IPS DF 6.9 (cell line): ENCODE data around the gene STAM.

Experiments
- DNase-seq: peaks from one replicate; pipeline ENCODE4 v3.0.0-alpha.2; 2013; ENCODE audit warnings: low read depth, low spot score
- H3K27ac ChIP-seq: one replicate; pipeline ENCODE4 v1.5.1; 2013; ENCODE audit warnings: low read length, control low read depth
- H3K27me3 ChIP-seq: 2 replicates; pipeline ENCODE4 v1.6.1; 2013; ENCODE audit warnings: mild to moderate bottlenecking, low read length; ENCODE audit not compliant: control insufficient read depth, insufficient read depth
- H3K36me3 ChIP-seq: 2 replicates; pipeline ENCODE4 v1.6.1; 2013; ENCODE audit warnings: low read length; ENCODE audit not compliant: control insufficient read depth, insufficient read depth
- H3K4me1 ChIP-seq: 2 replicates; pipeline ENCODE4 v1.6.1; 2013; ENCODE audit warnings: low read length; ENCODE audit not compliant: control insufficient read depth, insufficient read depth
- H3K4me3 ChIP-seq: 2 replicates; pipeline ENCODE4 v1.5.1; 2013; ENCODE audit warnings: mild to moderate bottlenecking, low read length
- H3K9me3 ChIP-seq: 2 replicates; pipeline ENCODE4 v1.6.1; 2013; ENCODE audit warnings: low read length, inconsistent platforms; ENCODE audit not compliant: control insufficient read depth, insufficient read depth
- WGBS: extraction: QIAGEN DNeasy Blood & Tissue Kit; methylation state at CpG from one replicate; pipeline ENCODE4 v1.1.7; 2013; ENCODE audit warnings: mixed read lengths, missing lambda C conversion rate; ENCODE audit not compliant: insufficient read length, insufficient coverage; 5-methylcytosine and 5-hydroxymethylcytosine counted together

Gene STAM

DNA sequence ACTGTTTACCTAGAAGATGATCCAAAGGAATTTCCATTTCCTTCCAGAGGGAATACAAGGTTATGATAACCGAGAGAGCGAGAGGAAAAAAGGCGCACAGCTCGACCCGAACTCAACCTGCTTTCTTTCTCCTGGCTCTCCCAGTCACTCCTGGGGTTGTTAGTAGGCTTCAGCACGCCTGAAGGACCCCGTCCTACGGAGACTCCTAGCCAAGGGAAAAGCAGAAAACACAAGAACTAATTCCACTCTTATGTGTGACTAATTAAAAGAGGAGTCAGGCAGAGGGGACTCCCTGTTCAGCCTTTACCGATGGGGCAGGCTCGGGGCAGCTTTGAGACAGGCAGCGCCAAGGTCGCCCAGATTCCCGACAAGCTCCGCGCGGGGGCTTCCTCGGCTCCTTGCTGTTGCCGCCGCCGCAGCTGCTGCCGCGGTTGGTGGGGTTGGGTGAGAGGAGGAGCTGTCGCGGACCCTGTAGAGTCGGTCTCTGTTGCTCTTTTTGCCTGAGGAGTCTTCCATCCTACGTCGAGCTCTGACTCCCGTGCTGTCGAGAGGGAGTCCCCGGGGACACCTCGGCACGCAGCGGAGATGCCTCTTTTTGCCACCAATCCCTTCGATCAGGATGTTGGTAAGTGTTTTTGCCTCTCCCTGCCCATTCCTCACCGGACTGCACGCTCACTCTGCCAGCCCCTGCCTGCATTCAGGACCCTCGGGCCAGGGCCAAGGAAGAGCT, at the start of gene STAM:
TSS of gene STAM (plus strand) at position 397 of the 730 bp plus-strand sequence. CDS start at position 586, 189 bp downstream.
- Histone ChIP-seq H3K27me3 (no peaks in the 10 kb centered on the region), H3K36me3 (no peaks in the 10 kb centered on the region), H3K9me3 (no peaks in the 10 kb centered on the region), H3K27ac (no peak within 1 kb of the TSS), H3K4me3 (peak within 1 kb of the TSS; percentile 70), H3K4me1 (no peaks in the 10 kb centered on the region)
- WGBS: no CpG with 5 or more reads among the region's 37 CpGs
- DNase-seq: peak; percentile 72

DNA sequence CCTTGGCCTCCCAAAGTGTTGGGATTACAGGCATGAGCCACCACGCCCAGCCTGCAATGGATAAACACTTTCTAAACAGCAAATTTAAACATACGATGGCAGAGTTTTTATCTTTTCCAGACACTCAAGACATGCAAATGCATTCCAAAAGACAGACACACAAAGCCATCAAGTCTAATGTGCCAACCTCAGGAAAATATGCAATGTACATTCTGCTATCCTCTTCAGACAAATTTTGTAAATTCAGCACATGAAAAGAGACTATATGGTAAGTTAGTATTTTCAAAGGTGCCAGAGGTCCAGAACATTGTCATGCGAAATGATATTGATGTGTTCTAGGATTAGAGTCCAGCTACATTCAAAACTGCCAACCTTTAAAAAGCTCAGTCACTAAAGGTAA, 46.6 kb upstream of the STAM start:
- no peak for DNase-seq
- no peaks in the 10 kb centered on the region for H3K9me3 ChIP-seq
- no peaks in the 10 kb centered on the region for H3K4me1 ChIP-seq
- H3K36me3 ChIP-seq: no peaks in the 10 kb centered on the region
- no peak overlapping the region for H3K27ac ChIP-seq
- WGBS: no CpG with 5 or more reads among the region's 3 CpGs
- no peak overlapping the region for H3K4me3 ChIP-seq
- H3K27me3 ChIP-seq: no peaks in the 10 kb centered on the region; the same call in 1 of the 2 replicates

- no peaks in the 10 kb centered on the region for H3K36me3 ChIP-seq
- no peaks in the 10 kb centered on the region for H3K9me3 ChIP-seq
- H3K27ac ChIP-seq: no peak overlapping the region
- H3K27me3 ChIP-seq: no peaks in the 10 kb centered on the region; the same call in 1 of the 2 replicates
- no CpG with 5 or more reads among the region's 8 CpGs for WGBS
- no peak overlapping the region for H3K4me3 ChIP-seq
- DNase-seq: peak; percentile 2
- no peaks in the 10 kb centered on the region for H3K4me1 ChIP-seq
Observed at GRCh38 chr10:17599089-17599488, 44.9 kb upstream of the STAM start.

DNA sequence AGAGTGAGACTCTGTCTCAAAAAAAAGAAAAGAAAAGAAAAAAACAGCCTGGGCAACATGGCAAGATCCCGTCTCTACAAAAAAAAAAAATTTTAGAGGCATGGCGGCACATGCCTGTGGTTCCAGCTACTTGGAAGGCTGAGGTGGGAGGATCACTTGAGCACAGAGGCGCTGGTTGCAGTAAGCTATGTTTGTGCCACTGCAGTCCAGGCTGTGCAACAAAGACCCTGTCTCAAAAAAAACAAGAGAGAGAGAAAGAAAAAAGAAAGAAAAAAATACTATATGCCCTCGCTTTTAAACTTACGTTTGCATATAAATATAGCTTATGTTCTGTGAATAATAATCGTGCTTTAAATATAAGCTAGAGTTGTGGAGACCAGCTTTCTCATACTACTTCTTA, 38.0 kb upstream of the STAM start:
- H3K4me3 ChIP-seq: no peak overlapping the region
- no peaks in the 10 kb centered on the region for H3K27me3 ChIP-seq
- WGBS: no CpG with 5 or more reads among the region's 6 CpGs
- no peaks in the 10 kb centered on the region for H3K4me1 ChIP-seq
- no peak for DNase-seq
- no peaks in the 10 kb centered on the region for H3K36me3 ChIP-seq
- no peak overlapping the region for H3K27ac ChIP-seq
- H3K9me3 ChIP-seq: no peaks in the 10 kb centered on the region

DNA sequence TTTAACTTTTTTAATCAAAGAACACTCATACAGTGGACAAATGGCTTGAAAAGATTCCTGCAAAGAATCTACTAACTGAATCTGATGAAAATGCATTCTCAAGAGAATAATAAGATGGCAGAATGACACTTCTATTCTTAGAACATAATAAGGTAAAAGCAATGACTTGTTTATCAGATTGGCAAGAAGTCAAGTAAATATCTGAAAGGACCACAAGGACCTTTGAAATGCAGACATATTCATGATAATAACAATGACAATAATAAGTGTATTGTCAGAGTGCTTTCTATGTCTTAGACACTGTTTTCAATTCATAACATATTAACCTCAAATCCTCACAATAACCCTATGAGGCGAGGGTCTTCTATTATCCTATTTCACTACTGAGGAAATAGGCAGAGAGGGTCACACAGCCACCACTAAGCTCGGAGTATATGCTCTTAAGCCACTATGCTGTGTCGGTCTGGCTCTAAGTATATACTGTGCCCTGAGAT, 37.4 kb upstream of the STAM start:
- no peak for DNase-seq
- no peaks in the 10 kb centered on the region for H3K4me1 ChIP-seq
- WGBS: no CpG with 5 or more reads among the region's 3 CpGs
- H3K9me3 ChIP-seq: no peaks in the 10 kb centered on the region
- H3K27me3 ChIP-seq: no peaks in the 10 kb centered on the region
- H3K27ac ChIP-seq: no peak overlapping the region
- H3K36me3 ChIP-seq: no peaks in the 10 kb centered on the region
- no peak overlapping the region for H3K4me3 ChIP-seq

DNA sequence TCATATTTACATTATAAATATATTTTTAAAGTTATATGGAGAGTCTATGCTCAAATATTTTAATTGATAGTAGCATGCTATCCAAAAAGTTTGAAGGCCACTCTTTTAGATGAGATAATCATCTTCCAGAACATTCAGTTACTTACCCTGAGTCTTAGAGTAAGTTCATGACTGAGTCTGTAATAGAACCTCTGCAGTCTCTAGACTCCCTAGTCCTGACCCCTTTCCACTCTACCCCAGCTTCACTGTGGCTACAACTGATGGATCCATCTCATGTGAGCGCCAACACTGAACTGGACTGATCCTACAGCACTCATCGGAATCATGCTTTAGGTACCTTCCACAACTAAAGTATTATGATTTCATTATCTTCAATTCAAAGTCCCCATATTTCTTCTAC, 36.9 kb upstream of the STAM start:
- DNase-seq: no peak
- Histone ChIP-seq H3K9me3 (no peaks in the 10 kb centered on the region), H3K4me3 (no peak overlapping the region), H3K36me3 (no peaks in the 10 kb centered on the region), H3K27ac (no peak overlapping the region), H3K4me1 (no peaks in the 10 kb centered on the region), H3K27me3 (no peaks in the 10 kb centered on the region)
- no CpG with 5 or more reads among the region's 2 CpGs for WGBS

- no CpG with 5 or more reads among the region's 9 CpGs for WGBS
Observed at GRCh38 chr10:17607603-17608332, 36.2 kb upstream of the STAM start.

DNA sequence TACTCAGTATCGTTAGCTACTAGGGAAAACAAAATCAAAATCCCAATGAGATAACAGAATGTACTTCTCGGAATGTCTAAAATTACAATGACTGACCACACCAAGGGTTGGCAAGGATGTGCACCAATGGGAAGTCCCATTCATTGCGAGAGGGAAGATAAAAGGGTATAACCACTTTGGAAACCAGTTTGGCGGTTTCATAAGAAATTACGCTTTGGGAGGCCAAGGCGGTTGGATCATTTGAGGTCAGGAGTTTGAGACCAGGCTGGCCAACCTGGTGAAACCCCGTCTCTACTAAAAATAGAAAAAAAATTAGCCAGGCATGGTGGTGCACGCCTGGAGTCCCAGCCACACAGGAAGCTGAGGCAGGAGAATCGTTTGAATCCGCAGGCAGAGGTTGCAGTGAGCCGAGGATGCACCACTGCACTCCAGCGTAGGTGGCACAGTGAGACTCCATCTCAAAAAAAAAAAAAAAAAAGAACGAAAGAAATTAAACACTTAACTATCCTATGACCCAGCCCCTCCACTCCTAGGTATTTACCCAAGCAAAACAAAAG, 34.4 kb upstream of the STAM start:
- DNase-seq: no peak
- no peaks in the 10 kb centered on the region for H3K4me1 ChIP-seq
- H3K27ac ChIP-seq: no peak overlapping the region
- no peaks in the 10 kb centered on the region for H3K27me3 ChIP-seq
- H3K4me3 ChIP-seq: no peak overlapping the region
- no peaks in the 10 kb centered on the region for H3K36me3 ChIP-seq
- WGBS: no CpG with 5 or more reads among the region's 13 CpGs
- H3K9me3 ChIP-seq: no peaks in the 10 kb centered on the region

More at GRCh38 chr10:17607603-17608332, 36.2 kb upstream of the STAM start:
- Histone ChIP-seq H3K27me3 (no peaks in the 10 kb centered on the region), H3K27ac (no peak overlapping the region), H3K4me3 (no peak overlapping the region), H3K4me1 (no peaks in the 10 kb centered on the region), H3K36me3 (no peaks in the 10 kb centered on the region), H3K9me3 (no peaks in the 10 kb centered on the region)
- DNase-seq: peak; percentile 11

- Histone ChIP-seq H3K27ac (no peak overlapping the region), H3K9me3 (no peaks in the 10 kb centered on the region), H3K4me3 (peak overlapping the region; percentile 75; the same call in 1 of the 2 replicates), H3K4me1 (no peaks in the 10 kb centered on the region), H3K27me3 (no peaks in the 10 kb centered on the region), H3K36me3 (no peaks in the 10 kb centered on the region)
- DNase-seq: peak; percentile 41
- no CpG with 5 or more reads among the region's 48 CpGs for WGBS
Observed at GRCh38 chr10:17616403-17617030, 27.4 kb upstream of the STAM start.
